ENCODE data around the gene RPF1.
A peak's percentile ranks its signal among the peaks of the same experiment; 100 is the strongest.
"Not testable (repeated sequence)": the region's sequence is repeated elsewhere in the genome, so short reads cannot be mapped to it uniquely, and the experiment has no call there.

RPF1 gene

GRCh38 chr1:84478876-84479868, at the start of gene RPF1:
RPF1 (plus strand) TSS chr1:84479266; CDS start chr1:84479282, 16 bp downstream.
- peak; percentile 62 for DNase-seq

- DNase-seq: no peak
These were observed 48.5 kb upstream of the RPF1 start for GRCh38 chr1:84430546-84430945.

- DNase-seq: peak; percentile 75
These were observed 45.6 kb upstream of the RPF1 start for GRCh38 chr1:84433258-84434080.

GRCh38 chr1:84434081-84434769, 44.8 kb upstream of the RPF1 start:
- DNase-seq: no peak

GRCh38 chr1:84434801-84435549, 44.1 kb upstream of the RPF1 start:
- no peak for DNase-seq

GRCh38 chr1:84436876-84437655, 42.0 kb upstream of the RPF1 start:
- DNase-seq: no peak

- DNase-seq: no peak
These were observed 36.8 kb upstream of the RPF1 start for GRCh38 chr1:84442256-84442655.

- not testable (repeated sequence) for DNase-seq
These were observed 36.1 kb upstream of the RPF1 start for GRCh38 chr1:84442747-84443646.

GRCh38 chr1:84448704-84449103, 30.4 kb upstream of the RPF1 start:
- not testable (repeated sequence) for DNase-seq

- DNase-seq: no peak
These were observed 28.2 kb upstream of the RPF1 start for GRCh38 chr1:84450910-84451309.

GRCh38 chr1:84452436-84452835, 26.6 kb upstream of the RPF1 start:
- DNase-seq: no peak

- DNase-seq: no peak
These were observed 16.9 kb upstream of the RPF1 start for GRCh38 chr1:84462118-84462517.

- no peak for DNase-seq
These were observed 11.8 kb upstream of the RPF1 start for GRCh38 chr1:84467298-84467697.

GRCh38 chr1:84476225-84476624, 2.8 kb upstream of the RPF1 start:
- DNase-seq: no peak

GRCh38 chr1:84479998-84480397, 932 bp downstream of the RPF1 start:
- DNase-seq: no peak

- DNase-seq: no peak
These were observed 1.6 kb downstream of the RPF1 start for GRCh38 chr1:84480650-84481049.

GRCh38 chr1:84481317-84481716, 2.3 kb downstream of the RPF1 start:
- DNase-seq: no peak

GRCh38 chr1:84488107-84488506, 9.0 kb downstream of the RPF1 start:
- DNase-seq: no peak

- no peak for DNase-seq
These were observed 10.7 kb downstream of the RPF1 start for GRCh38 chr1:84489766-84490165.

- DNase-seq: no peak
These were observed 13.7 kb downstream of the RPF1 start for GRCh38 chr1:84492726-84493125.
